Fibroblast of skin of scalp (primary cell): ENCODE results near the gene GGA1.
A peak's percentile ranks its signal among the peaks of the same experiment; 100 is the strongest.
"Not testable (repeated sequence)": the region's sequence is repeated elsewhere in the genome, so short reads cannot be mapped to it uniquely, and the experiment has no call there.

Experiments used
- DNase-seq: peaks from one replicate; pipeline ENCODE4 v3.0.0-alpha.2; 2013

Gene GGA1

DNA sequence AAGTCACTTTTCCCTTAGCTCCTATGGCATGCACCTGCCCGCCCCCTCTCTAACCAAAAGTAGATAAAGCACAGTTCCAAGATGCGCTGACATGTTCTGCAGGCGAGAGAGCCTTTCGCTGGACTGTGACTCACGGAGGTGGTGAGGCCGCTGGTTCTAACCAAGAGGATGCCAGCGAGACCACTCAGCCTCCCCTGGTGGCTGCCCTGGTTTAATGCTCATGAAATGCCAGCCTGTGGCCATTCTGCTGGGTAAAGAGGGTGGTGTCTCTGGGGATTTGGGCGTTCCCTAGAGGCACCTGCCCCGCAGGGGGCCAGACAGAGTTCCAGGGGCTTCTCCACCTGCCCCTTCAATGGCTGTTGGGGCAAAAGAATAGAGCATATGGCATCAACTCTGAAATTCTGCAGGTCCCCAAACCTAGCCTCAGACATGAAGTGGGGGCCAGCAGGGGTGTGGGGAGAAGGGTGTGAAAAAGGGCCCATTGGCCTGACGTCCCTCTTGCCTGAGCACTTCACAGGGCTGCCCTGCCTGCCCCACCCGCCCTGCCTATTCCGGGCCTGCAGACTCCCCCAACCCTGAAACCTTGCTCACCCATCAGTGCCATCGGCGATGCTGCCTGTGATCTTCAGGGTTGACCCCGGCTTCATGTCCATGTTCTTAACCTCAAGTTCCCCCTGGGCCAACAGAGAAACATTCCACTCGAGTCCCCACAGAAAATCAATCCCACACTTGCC, 37.2 kb upstream of the GGA1 start:
- DNase-seq = peak; percentile 43

- DNase-seq = no peak
Observed at GRCh38 chr22:37571992-37572373, 36.7 kb upstream of the GGA1 start.

- DNase-seq = no peak
Observed at GRCh38 chr22:37575490-37576003, 33.1 kb upstream of the GGA1 start.

- no peak for DNase-seq
Observed at GRCh38 chr22:37578002-37578401, 30.6 kb upstream of the GGA1 start.

DNA sequence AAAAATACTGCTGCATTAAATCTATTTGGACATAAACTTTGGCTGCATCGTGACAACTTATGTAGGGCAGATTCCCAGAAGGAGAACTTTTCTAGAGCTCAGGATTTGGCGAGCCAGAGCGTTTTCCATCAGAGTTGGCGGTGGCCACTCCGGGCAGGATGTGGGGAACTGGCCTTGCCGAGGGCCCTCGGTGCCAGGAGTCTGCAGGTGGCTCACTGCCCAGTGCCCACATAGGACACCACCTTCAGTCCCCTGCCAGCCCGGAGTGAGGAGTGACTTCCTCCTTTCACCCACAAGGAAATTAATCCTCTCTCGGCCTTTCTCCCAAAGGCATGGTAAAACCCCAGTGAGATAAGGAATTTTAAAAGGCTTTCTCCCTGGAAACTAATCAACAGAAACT, 27.1 kb upstream of the GGA1 start:
- DNase-seq = no peak

GRCh38 chr22:37582526-37582925, 26.1 kb upstream of the GGA1 start:
- DNase-seq = no peak

GRCh38 chr22:37588546-37589215, 20.0 kb upstream of the GGA1 start:
- DNase-seq = no peak

- DNase-seq = no peak
Observed at GRCh38 chr22:37589636-37590035, 19.0 kb upstream of the GGA1 start.

GRCh38 chr22:37591081-37591480, 17.6 kb upstream of the GGA1 start:
- DNase-seq = not testable (repeated sequence)

DNA sequence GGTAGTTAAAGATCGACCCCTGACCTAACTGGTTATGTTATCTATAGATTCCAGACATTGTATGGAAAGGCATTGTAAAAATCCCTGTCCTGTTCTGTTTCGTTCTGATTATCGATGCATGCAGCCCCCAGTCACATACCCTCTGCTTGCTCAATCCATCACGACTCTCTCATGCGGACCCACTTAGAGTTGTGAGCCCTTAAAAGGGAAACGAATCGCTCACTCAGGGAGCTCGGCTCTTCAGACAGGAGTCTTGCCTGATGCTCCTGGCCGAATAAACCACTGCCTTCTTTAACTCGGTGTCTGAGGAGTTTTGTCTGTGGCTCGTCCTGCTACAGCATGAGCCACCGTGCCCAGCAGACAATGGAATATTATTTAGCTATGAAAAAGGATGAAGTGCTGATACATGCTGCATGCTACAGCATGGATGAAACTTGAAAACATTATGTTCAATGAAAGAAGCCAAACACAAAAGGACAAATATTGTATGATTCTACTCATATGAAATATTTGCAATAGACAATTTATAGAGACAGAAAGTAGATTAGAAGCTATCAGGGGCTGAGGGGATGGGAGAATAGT, 16.7 kb upstream of the GGA1 start:
- DNase-seq = no peak

- no peak for DNase-seq
Observed at GRCh38 chr22:37594237-37594636, 14.4 kb upstream of the GGA1 start.

- DNase-seq = no peak
Observed at GRCh38 chr22:37599153-37599552, 9.5 kb upstream of the GGA1 start.

- DNase-seq = no peak
Observed at GRCh38 chr22:37601203-37601539, 7.5 kb upstream of the GGA1 start.

DNA sequence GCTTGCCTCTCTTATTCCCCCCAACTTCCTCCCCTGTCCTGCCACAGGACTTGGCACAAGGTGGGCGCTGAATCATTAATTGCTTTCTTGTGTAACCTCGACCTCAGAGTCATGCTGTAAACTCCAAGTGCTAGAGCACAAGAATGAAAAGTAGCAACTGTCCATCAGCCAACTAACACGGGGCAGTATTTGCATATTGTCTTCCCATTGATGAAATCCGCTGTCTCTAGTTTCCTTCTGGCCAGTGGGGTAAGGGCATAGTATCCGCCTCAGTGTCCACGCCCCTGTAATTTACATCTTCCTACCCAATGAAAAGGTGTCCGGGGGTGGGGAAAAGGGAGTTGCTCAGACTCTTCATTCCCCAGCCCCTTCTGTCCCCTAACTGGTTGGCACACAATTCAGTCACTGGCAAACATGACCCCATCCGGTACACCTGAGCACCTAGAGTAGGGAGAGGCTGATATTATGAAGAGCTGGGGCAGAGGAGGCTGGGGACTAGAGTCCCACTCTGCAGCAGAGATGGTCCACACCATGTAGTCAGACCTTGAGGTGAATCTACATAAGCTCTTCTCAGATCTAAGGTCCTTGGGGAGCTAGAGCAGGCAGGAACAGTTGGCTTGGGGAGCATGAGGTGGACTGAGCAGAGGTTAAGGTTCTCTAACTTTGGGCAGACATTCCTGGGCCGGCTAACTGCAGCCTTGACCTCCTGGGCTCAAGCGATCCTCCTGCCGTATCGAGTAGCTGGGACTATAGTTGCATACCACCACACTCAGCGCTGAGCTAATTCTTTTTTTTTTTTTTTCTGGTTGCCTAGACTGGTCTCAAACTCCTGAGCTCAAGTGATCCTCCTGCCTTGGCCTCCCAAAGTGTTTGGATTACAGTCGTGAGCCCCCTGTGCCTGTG, 6.8 kb upstream of the GGA1 start:
- DNase-seq = peak; percentile 37

DNA sequence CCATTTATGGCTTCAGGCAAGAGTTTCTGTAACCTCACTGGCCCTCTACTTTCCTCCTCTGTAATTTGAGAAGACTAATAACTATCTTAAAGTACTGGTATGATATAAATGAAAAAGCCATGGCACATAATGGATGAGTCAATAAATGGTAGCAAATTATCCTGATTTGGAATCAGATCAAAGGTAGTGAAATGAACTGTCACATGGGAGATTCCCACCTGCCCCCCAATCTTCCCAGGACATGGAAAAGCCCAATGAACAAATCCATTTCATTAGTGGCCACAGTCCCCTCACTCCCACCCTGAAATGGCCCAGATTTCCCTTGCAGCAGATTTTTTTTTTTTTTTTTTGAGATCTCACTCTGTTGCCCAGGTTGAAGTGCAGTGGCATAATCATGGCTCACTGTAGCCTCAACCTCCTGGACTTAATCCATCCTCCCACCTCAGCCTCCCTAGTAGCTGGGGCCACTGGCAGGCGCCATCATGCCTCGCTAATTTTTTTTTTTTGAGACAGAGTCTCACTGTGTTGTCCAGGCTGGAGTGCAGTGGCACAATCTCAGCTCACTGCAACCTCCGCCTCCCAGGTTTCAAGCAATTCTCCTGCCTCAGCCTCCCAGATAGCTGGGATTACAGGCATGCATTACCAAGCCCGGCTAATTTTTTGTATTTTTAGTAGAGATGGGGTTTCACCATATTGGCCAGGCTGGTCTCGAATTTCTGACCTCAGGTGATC, 5.9 kb upstream of the GGA1 start:
- DNase-seq = not testable (repeated sequence)

DNA sequence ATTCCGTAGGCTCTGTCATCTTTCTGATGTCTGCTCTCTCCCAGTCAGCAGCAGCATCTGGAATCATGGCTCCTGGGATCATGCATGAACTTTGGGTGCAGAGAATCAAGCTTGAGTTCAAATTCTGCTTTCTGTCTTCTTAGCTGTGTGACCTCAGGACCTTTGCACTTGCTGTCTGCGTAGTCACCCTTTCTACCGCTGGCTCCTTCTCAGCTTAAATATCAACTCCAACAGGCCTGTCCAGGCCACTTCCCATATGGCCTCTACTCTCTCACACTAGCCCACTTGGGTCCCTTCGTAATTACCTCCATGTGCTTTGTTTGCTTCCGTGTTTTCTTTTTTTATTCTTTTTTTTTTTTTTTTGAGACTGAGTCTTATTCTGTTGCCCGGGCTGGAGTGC, 4.6 kb upstream of the GGA1 start:
- no peak for DNase-seq

GRCh38 chr22:37604875-37605274, 3.8 kb upstream of the GGA1 start:
- DNase-seq = no peak

- peak; percentile 58 for DNase-seq
Observed at GRCh38 chr22:37607010-37607934, 1.4 kb upstream of the GGA1 start.

GRCh38 chr22:37607935-37608476, 628 bp upstream of the GGA1 start:
- DNase-seq = no peak

GRCh38 chr22:37609240-37610152, 862 bp downstream of the GGA1 start:
- no peak for DNase-seq
